GM12872 (cell line): Measurements from ENCODE around the gene EMSY.

Experiments used
- CTCF ChIP-seq: IDR thresholded peaks from 3 replicates; pipeline ENCODE4 v1.5.1; 2011; ENCODE audit warnings: low read depth, mild to moderate bottlenecking, low read length, moderate library complexity; ENCODE audit not compliant: insufficient read depth

EMSY gene

GRCh38 chr11:76491644-76492043, 46.8 kb downstream of the EMSY start:
- TF ChIP-seq CTCF = no peak

- no peak for TF ChIP-seq CTCF
Observed at GRCh38 chr11:76493040-76493439, 48.2 kb downstream of the EMSY start.

- no peak for TF ChIP-seq CTCF
Observed at GRCh38 chr11:76493626-76494539, 49.1 kb downstream of the EMSY start.

GRCh38 chr11:76495019-76495418, 50.2 kb downstream of the EMSY start:
- TF ChIP-seq CTCF = no peak

- TF ChIP-seq CTCF = no peak
Observed at GRCh38 chr11:76496174-76496573, 51.4 kb downstream of the EMSY start.

- no peak for TF ChIP-seq CTCF
Observed at GRCh38 chr11:76501526-76502202, 56.8 kb downstream of the EMSY start.

GRCh38 chr11:76506833-76507232, 62.0 kb downstream of the EMSY start:
- no peak for TF ChIP-seq CTCF
